ENCODE measurements around the gene ZGLP1.

DNA sequence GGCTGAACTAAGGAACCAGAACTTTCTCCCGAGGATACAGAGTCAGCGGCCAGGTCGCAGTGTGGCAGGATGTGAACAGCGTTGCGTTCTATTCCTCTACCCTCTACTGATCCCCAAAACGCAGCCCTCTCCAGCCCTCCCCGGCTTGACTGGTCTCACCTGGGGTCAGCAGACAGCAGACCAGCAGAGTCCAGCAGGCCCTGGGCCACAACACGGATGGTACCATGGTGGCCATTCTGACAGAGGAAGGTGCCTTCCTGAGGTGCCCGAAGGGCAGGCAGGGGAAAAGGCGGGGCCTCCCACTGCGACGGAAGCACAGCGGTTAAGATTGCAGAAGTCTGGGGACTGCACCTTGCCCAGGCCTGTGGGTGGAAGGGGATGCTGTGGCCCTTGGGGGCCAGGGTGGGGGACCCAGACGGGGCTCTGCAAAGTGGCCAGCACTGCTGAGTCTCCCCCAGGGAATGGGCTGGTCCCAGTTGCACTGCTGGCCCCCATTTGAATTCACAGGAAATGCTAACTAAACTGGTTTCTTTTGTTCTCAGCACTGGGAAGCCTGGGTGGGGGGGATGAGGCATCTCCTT lies 29.9 kb upstream of the ZGLP1 start, which contains the start of gene ICAM3:
- TF ChIP-seq, protein P1, sequence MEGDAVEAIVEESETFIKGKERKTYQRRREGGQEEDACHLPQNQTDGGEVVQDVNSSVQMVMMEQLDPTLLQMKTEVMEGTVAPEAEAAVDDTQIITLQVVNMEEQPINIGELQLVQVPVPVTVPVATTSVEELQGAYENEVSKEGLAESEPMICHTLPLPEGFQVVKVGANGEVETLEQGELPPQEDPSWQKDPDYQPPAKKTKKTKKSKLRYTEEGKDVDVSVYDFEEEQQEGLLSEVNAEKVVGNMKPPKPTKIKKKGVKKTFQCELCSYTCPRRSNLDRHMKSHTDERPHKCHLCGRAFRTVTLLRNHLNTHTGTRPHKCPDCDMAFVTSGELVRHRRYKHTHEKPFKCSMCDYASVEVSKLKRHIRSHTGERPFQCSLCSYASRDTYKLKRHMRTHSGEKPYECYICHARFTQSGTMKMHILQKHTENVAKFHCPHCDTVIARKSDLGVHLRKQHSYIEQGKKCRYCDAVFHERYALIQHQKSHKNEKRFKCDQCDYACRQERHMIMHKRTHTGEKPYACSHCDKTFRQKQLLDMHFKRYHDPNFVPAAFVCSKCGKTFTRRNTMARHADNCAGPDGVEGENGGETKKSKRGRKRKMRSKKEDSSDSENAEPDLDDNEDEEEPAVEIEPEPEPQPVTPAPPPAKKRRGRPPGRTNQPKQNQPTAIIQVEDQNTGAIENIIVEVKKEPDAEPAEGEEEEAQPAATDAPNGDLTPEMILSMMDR (IDR thresholded peaks at IDR 0.05), result no peak
- TF ChIP-seq POLR2AphosphoS5 (IDR thresholded peaks at IDR 0.05) (no peak), POLR2A (IDR thresholded peaks at IDR 0.05) (no peak), EP300 (IDR thresholded peaks at IDR 0.05) (no peak)
